COLO829 (cell line): ENCODE data around the gene NME2.
"Not testable (repeated sequence)": the region's sequence is repeated elsewhere in the genome, so short reads cannot be mapped to it uniquely, and the experiment has no call there.

ENCODE experiments used
- DNase-seq: peaks from one replicate; pipeline ENCODE4 v3.0.0; 2012; ENCODE audit warnings: low spot score

Gene NME2

GRCh38 chr17:51153210-51154072 is 12.8 kb upstream of the NME2 start, which contains the start of gene NME1:
TSS of gene NME1 (plus strand) at chr17:51153559. CDS start at chr17:51155655, 2,096 bp downstream.
- peak; percentile 98 for DNase-seq

GRCh38 chr17:51154176-51154575 is 12.0 kb upstream of the NME2 start:
- no peak for DNase-seq

- DNase-seq: no peak
Measured at GRCh38 chr17:51155416-51155815, 10.8 kb upstream of the NME2 start.

- no peak for DNase-seq
Measured at GRCh38 chr17:51159604-51160003, 6.6 kb upstream of the NME2 start.

- no peak for DNase-seq
Measured at GRCh38 chr17:51161541-51161940, 4.7 kb upstream of the NME2 start.

GRCh38 chr17:51164911-51165679 is 1.1 kb upstream of the NME2 start:
- DNase-seq: no peak

GRCh38 chr17:51165680-51166197 is 472 bp upstream of the NME2 start:
- no peak for DNase-seq

GRCh38 chr17:51166987-51167931 is 1.0 kb downstream of the NME2 start:
- DNase-seq: peak; percentile 76

- no peak for DNase-seq
Measured at GRCh38 chr17:51169340-51169739, 3.1 kb downstream of the NME2 start.

- no peak for DNase-seq
Measured at GRCh38 chr17:51170736-51171135, 4.5 kb downstream of the NME2 start.

- not testable (repeated sequence) for DNase-seq
Measured at GRCh38 chr17:51172030-51172429, 5.8 kb downstream of the NME2 start.

- DNase-seq: no peak
Measured at GRCh38 chr17:51180486-51180885, 14.3 kb downstream of the NME2 start.

- DNase-seq: no peak
Measured at GRCh38 chr17:51184124-51184523, 17.9 kb downstream of the NME2 start.

- DNase-seq: no peak
Measured at GRCh38 chr17:51185763-51186332, 19.6 kb downstream of the NME2 start.

GRCh38 chr17:51188271-51188833 is 22.1 kb downstream of the NME2 start:
- no peak for DNase-seq

GRCh38 chr17:51189162-51189561 is 23.0 kb downstream of the NME2 start:
- DNase-seq: no peak

GRCh38 chr17:51189628-51190027 is 23.4 kb downstream of the NME2 start:
- DNase-seq: no peak

GRCh38 chr17:51191895-51192294 is 25.7 kb downstream of the NME2 start:
- DNase-seq: no peak

- DNase-seq: no peak
Measured at GRCh38 chr17:51197754-51198153, 31.5 kb downstream of the NME2 start.

GRCh38 chr17:51200295-51200694 is 34.1 kb downstream of the NME2 start:
- no peak for DNase-seq

- no peak for DNase-seq
Measured at GRCh38 chr17:51200846-51201245, 34.6 kb downstream of the NME2 start.
